Breast epithelium (tissue), 3 donors: Measurements from ENCODE around the gene TRIM28.

Experiments
- POLR2A ChIP-seq: fragments of 450-650 bp; IDR thresholded peaks from one replicate; pipeline ENCODE4 v1.6.1; 2016; ENCODE audit warnings: antibody characterized with exemption, mild to moderate bottlenecking, moderate library complexity
- POLR2AphosphoS5 ChIP-seq, 3 donors: sonication (generic); formaldehyde crosslinking; IDR thresholded peaks; one replicate each; pipeline ENCODE4 v1.6.1; 2017; ENCODE audit warnings: antibody characterized with exemption in 3 of 3
- TF ChIP-seq, protein P1 (sequence below), 3 donors: fragments of 450-650 bp; IDR thresholded peaks; one replicate each; pipeline ENCODE4 v1.5.1; 2016 to 2017; ENCODE audit warnings: antibody characterized with exemption in 3 of 3, mild to moderate bottlenecking in 3 of 3, moderate library complexity in 3 of 3

DNA sequence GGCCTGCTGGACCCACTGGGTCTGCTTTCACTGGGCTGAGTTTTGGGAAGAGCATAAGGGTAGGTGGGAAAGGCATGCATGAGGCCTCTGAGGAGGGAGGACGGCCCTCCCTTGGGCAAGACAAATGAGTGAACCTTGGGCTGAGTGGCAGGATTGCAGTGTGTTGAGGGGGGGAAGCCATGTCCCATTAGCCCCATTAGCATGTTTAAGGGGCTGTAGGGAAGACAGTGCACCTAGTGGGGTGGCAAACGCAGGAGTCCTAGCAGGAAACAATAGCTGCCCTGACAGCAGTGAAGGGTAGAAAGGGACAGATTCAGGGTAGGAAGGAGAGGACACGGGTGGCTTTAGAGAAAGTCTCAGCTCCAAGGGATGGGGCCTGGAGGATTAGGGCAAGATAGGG is 21.2 kb upstream of the TRIM28 start:
- no peak for TF ChIP-seq POLR2AphosphoS5 (IDR thresholded peaks at IDR 0.05)
- TF ChIP-seq, protein P1, sequence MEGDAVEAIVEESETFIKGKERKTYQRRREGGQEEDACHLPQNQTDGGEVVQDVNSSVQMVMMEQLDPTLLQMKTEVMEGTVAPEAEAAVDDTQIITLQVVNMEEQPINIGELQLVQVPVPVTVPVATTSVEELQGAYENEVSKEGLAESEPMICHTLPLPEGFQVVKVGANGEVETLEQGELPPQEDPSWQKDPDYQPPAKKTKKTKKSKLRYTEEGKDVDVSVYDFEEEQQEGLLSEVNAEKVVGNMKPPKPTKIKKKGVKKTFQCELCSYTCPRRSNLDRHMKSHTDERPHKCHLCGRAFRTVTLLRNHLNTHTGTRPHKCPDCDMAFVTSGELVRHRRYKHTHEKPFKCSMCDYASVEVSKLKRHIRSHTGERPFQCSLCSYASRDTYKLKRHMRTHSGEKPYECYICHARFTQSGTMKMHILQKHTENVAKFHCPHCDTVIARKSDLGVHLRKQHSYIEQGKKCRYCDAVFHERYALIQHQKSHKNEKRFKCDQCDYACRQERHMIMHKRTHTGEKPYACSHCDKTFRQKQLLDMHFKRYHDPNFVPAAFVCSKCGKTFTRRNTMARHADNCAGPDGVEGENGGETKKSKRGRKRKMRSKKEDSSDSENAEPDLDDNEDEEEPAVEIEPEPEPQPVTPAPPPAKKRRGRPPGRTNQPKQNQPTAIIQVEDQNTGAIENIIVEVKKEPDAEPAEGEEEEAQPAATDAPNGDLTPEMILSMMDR (IDR thresholded peaks at IDR 0.05): no peak
- TF ChIP-seq POLR2A: no peak
